ENCODE results near the gene DNHD1.

The DNHD1 gene

GRCh38 chr11:6497069-6497839 lies at the start of gene DNHD1:
Gene DNHD1 (plus strand): TSS chr11:6497280. CDS start chr11:6498216, 936 bp downstream.
- Histone ChIP-seq H3K4me3 (ENCODE audit: low read depth, low read length) (peak within 1 kb of the TSS; percentile 27; the same call in 1 of the 2 replicates), H3K9ac (ENCODE audit: low read length) (peak within 1 kb of the TSS; percentile 3), H3K27ac (ENCODE audit: low read depth, low read length) (no peak within 1 kb of the TSS), H3K27me3 (ENCODE audit: control insufficient read depth, insufficient read depth, low read length) (no peaks in the 10 kb centered on the region), H3K36me3 (ENCODE audit: control insufficient read depth, insufficient read depth, low read length) (peaks cover 42% of the 10 kb centered on the region), H3K4me1 (ENCODE audit: control insufficient read depth, insufficient read depth, low read length) (peaks cover 10% of the 10 kb centered on the region), H3K9me3 (ENCODE audit: control insufficient read depth, insufficient read depth, low read depth, low read length) (no peaks in the 10 kb centered on the region)

- no peaks in the 10 kb centered on the region for H3K4me1 ChIP-seq (ENCODE audit: control insufficient read depth, insufficient read depth, low read length)
- H3K9me3 ChIP-seq (ENCODE audit: control insufficient read depth, insufficient read depth, low read depth, low read length), result no peaks in the 10 kb centered on the region
- H3K27ac ChIP-seq (ENCODE audit: low read depth, low read length), result no peak overlapping the region
- no peak overlapping the region for H3K4me3 ChIP-seq (ENCODE audit: low read depth, low read length)
- H3K27me3 ChIP-seq (ENCODE audit: control insufficient read depth, insufficient read depth, low read length), result no peaks in the 10 kb centered on the region
- H3K36me3 ChIP-seq (ENCODE audit: control insufficient read depth, insufficient read depth, low read length), result peaks cover 23% of the 10 kb centered on the region
- H3K9ac ChIP-seq (ENCODE audit: low read length), result no peak overlapping the region
These were observed 48.5 kb upstream of the DNHD1 start for GRCh38 chr11:6448574-6448973.

GRCh38 chr11:6452219-6452618 lies 44.9 kb upstream of the DNHD1 start:
- H3K27ac ChIP-seq (ENCODE audit: low read depth, low read length), result no peak overlapping the region
- H3K4me1 ChIP-seq (ENCODE audit: control insufficient read depth, insufficient read depth, low read length), result no peaks in the 10 kb centered on the region
- no peaks in the 10 kb centered on the region for H3K27me3 ChIP-seq (ENCODE audit: control insufficient read depth, insufficient read depth, low read length)
- H3K9me3 ChIP-seq (ENCODE audit: control insufficient read depth, insufficient read depth, low read depth, low read length), result no peaks in the 10 kb centered on the region
- peaks cover 46% of the 10 kb centered on the region for H3K36me3 ChIP-seq (ENCODE audit: control insufficient read depth, insufficient read depth, low read length)
- no peak overlapping the region for H3K9ac ChIP-seq (ENCODE audit: low read length)
- H3K4me3 ChIP-seq (ENCODE audit: low read depth, low read length), result no peak overlapping the region

GRCh38 chr11:6453152-6453551 lies 43.9 kb upstream of the DNHD1 start:
- H3K27me3 ChIP-seq (ENCODE audit: control insufficient read depth, insufficient read depth, low read length), result no peaks in the 10 kb centered on the region
- H3K27ac ChIP-seq (ENCODE audit: low read depth, low read length), result no peak overlapping the region
- no peaks in the 10 kb centered on the region for H3K4me1 ChIP-seq (ENCODE audit: control insufficient read depth, insufficient read depth, low read length)
- peaks cover 51% of the 10 kb centered on the region for H3K36me3 ChIP-seq (ENCODE audit: control insufficient read depth, insufficient read depth, low read length)
- no peak overlapping the region for H3K9ac ChIP-seq (ENCODE audit: low read length)
- H3K4me3 ChIP-seq (ENCODE audit: low read depth, low read length), result no peak overlapping the region
- H3K9me3 ChIP-seq (ENCODE audit: control insufficient read depth, insufficient read depth, low read depth, low read length), result no peaks in the 10 kb centered on the region

- no peaks in the 10 kb centered on the region for H3K4me1 ChIP-seq (ENCODE audit: control insufficient read depth, insufficient read depth, low read length)
- no peaks in the 10 kb centered on the region for H3K9me3 ChIP-seq (ENCODE audit: control insufficient read depth, insufficient read depth, low read depth, low read length)
- no peak overlapping the region for H3K9ac ChIP-seq (ENCODE audit: low read length)
- H3K27me3 ChIP-seq (ENCODE audit: control insufficient read depth, insufficient read depth, low read length), result no peaks in the 10 kb centered on the region
- no peak overlapping the region for H3K27ac ChIP-seq (ENCODE audit: low read depth, low read length)
- H3K4me3 ChIP-seq (ENCODE audit: low read depth, low read length), result no peak overlapping the region
- peaks cover 44% of the 10 kb centered on the region for H3K36me3 ChIP-seq (ENCODE audit: control insufficient read depth, insufficient read depth, low read length)
These were observed 42.0 kb upstream of the DNHD1 start for GRCh38 chr11:6455070-6455469.

- no peak overlapping the region for H3K4me3 ChIP-seq (ENCODE audit: low read depth, low read length)
- H3K9ac ChIP-seq (ENCODE audit: low read length), result no peak overlapping the region
- peaks cover 30% of the 10 kb centered on the region for H3K36me3 ChIP-seq (ENCODE audit: control insufficient read depth, insufficient read depth, low read length)
These were observed 40.6 kb upstream of the DNHD1 start for GRCh38 chr11:6456361-6457073.

GRCh38 chr11:6457581-6458320 lies 39.3 kb upstream of the DNHD1 start:
- H3K36me3 ChIP-seq (ENCODE audit: control insufficient read depth, insufficient read depth, low read length), result peaks cover 28% of the 10 kb centered on the region

More at GRCh38 chr11:6456361-6457073, 40.6 kb upstream of the DNHD1 start:
- Histone ChIP-seq H3K27me3 (ENCODE audit: control insufficient read depth, insufficient read depth, low read length) (no peaks in the 10 kb centered on the region), H3K27ac (ENCODE audit: low read depth, low read length) (no peak overlapping the region), H3K4me1 (ENCODE audit: control insufficient read depth, insufficient read depth, low read length) (no peaks in the 10 kb centered on the region), H3K9me3 (ENCODE audit: control insufficient read depth, insufficient read depth, low read depth, low read length) (no peaks in the 10 kb centered on the region)

GRCh38 chr11:6458352-6459098 lies 38.6 kb upstream of the DNHD1 start:
- no peak overlapping the region for H3K27ac ChIP-seq (ENCODE audit: low read depth, low read length)
- no peaks in the 10 kb centered on the region for H3K4me1 ChIP-seq (ENCODE audit: control insufficient read depth, insufficient read depth, low read length)
- H3K9ac ChIP-seq (ENCODE audit: low read length), result no peak overlapping the region
- H3K9me3 ChIP-seq (ENCODE audit: control insufficient read depth, insufficient read depth, low read depth, low read length), result no peaks in the 10 kb centered on the region
- no peak overlapping the region for H3K4me3 ChIP-seq (ENCODE audit: low read depth, low read length)
- H3K36me3 ChIP-seq (ENCODE audit: control insufficient read depth, insufficient read depth, low read length), result peaks cover 28% of the 10 kb centered on the region
- H3K27me3 ChIP-seq (ENCODE audit: control insufficient read depth, insufficient read depth, low read length), result no peaks in the 10 kb centered on the region

More at GRCh38 chr11:6457581-6458320, 39.3 kb upstream of the DNHD1 start:
- Histone ChIP-seq H3K4me1 (ENCODE audit: control insufficient read depth, insufficient read depth, low read length) (no peaks in the 10 kb centered on the region), H3K9ac (ENCODE audit: low read length) (no peak overlapping the region), H3K4me3 (ENCODE audit: low read depth, low read length) (no peak overlapping the region), H3K27me3 (ENCODE audit: control insufficient read depth, insufficient read depth, low read length) (no peaks in the 10 kb centered on the region), H3K27ac (ENCODE audit: low read depth, low read length) (no peak overlapping the region), H3K9me3 (ENCODE audit: control insufficient read depth, insufficient read depth, low read depth, low read length) (no peaks in the 10 kb centered on the region)

- H3K27ac ChIP-seq (ENCODE audit: low read depth, low read length), result no peak overlapping the region
- H3K9me3 ChIP-seq (ENCODE audit: control insufficient read depth, insufficient read depth, low read depth, low read length), result no peaks in the 10 kb centered on the region
- no peaks in the 10 kb centered on the region for H3K27me3 ChIP-seq (ENCODE audit: control insufficient read depth, insufficient read depth, low read length)
- peaks cover 31% of the 10 kb centered on the region for H3K36me3 ChIP-seq (ENCODE audit: control insufficient read depth, insufficient read depth, low read length)
- no peaks in the 10 kb centered on the region for H3K4me1 ChIP-seq (ENCODE audit: control insufficient read depth, insufficient read depth, low read length)
- no peak overlapping the region for H3K9ac ChIP-seq (ENCODE audit: low read length)
- no peak overlapping the region for H3K4me3 ChIP-seq (ENCODE audit: low read depth, low read length)
These were observed 38.0 kb upstream of the DNHD1 start for GRCh38 chr11:6459099-6459450.

- Histone ChIP-seq H3K4me1 (ENCODE audit: control insufficient read depth, insufficient read depth, low read length) (peaks cover 17% of the 10 kb centered on the region), H3K36me3 (ENCODE audit: control insufficient read depth, insufficient read depth, low read length) (0 out of 2 replicates have a peak, but pooled peaks cover 6% of the 10 kb centered on the region), H3K4me3 (ENCODE audit: low read depth, low read length) (peak overlapping the region; percentile 28; the same call in 1 of the 2 replicates), H3K27ac (ENCODE audit: low read depth, low read length) (no peak overlapping the region), H3K9ac (ENCODE audit: low read length) (no peak overlapping the region), H3K27me3 (ENCODE audit: control insufficient read depth, insufficient read depth, low read length) (peaks cover 5% of the 10 kb centered on the region; the same call in 1 of the 2 replicates), H3K9me3 (ENCODE audit: control insufficient read depth, insufficient read depth, low read depth, low read length) (no peaks in the 10 kb centered on the region)
These were observed 28.2 kb upstream of the DNHD1 start for GRCh38 chr11:6468712-6469495.
